ENCODE results near the gene HOXA2. TPM values are rescaled to one million over a fixed set of nuclear protein-coding genes. Genes with fewer than 3 reads are reported as not detected.

The HOXA2 gene
- total RNA-seq, 5 donors from 2014 or later (not counting 1 experiment from before 2014, with no cell fraction given) = not detected

DNA sequence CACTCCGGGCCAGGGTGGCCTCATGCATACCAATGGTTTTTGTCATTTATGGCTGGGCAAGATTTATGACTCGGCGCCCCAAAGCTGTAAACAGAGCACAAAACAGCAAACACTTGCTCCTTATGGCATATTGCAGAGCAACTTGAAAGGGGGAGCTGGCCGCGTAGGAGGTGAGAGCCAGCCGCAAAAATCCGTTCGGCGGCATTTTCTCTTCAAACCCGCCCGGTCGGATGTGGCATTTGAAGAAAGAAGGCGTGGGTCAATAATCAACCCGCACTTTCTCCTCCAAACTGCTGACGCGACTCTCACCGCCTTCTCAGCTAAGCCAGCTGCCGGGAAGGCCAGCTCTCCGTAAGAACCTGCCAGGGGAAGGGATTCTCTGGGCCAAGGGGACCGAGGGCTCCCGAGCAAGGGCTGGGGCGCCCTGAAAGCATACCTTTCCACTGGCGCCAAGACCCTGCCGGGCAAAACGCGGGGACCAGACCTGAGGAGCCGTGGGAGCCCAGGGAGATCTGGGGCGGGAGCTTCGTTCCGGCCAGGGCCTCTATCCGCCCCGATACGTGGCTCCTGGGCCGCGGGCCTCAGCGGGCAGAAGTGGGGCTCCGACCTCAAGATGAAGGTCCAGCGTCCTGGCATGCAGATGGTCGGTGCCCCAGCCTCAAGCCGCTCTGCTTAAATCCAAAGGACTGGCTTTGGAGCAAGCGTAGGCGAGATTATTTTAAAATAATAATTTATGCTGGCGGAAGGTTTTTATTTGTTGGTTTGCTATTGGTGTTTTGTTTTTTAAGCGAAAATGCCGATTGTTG is 12.9 kb upstream of the HOXA2 start:
- Mint-ChIP-seq H3K27ac (no peak overlapping the region), H3K4me1 (no peaks in the 10 kb centered on the region), H3K9me3 (no peaks in the 10 kb centered on the region), H3K4me3 (no peak overlapping the region), H3K27me3 (peaks cover 0 to 6% of the 10 kb centered on the region in 2 donors), H3K36me3 (no peaks in the 10 kb centered on the region)
- ChIA-PET POLR2A (interaction anchor here in 1 of 2 donors (0.5 kb wide), 1 partner anchor 1037 kb away, joined by 3 read pairs; no protein-coding TSS in a partner anchor), CTCF (no interaction called here)
- Histone ChIP-seq H3K9me3 (no peaks in the 10 kb centered on the region), H3K4me3 (ENCODE audit: control insufficient read depth in 1 of 2, extremely low read depth in 1 of 2, low read length in 1 of 2) (no peak overlapping the region), H3K36me3 (ENCODE audit: control insufficient read depth in 2 of 2, extremely low read depth in 1 of 2, insufficient read depth in 1 of 2, low read length in 1 of 2) (no peaks in the 10 kb centered on the region), H3K4me1 (ENCODE audit: control insufficient read depth in 1 of 2, extremely low read depth in 1 of 2, insufficient read depth in 2 of 2, low read length in 2 of 2) (no peaks in the 10 kb centered on the region), H3K27ac (ENCODE audit: low read length) (no peak overlapping the region), H3K27me3 (replicated peaks in 1 of 2; ENCODE audit: control insufficient read depth in 2 of 2, extremely low read depth in 1 of 2, insufficient read depth in 2 of 2, low read length in 1 of 2) (peaks cover 0 to 38% of the 10 kb centered on the region in 2 experiments)
- DNase-seq (no peak), ATAC-seq (replicated peaks in 1 of 4) (no peak)
- WGBS (ENCODE audit: insufficient coverage) = 95% methylated on average over 37 of the region's 45 CpGs

DNA sequence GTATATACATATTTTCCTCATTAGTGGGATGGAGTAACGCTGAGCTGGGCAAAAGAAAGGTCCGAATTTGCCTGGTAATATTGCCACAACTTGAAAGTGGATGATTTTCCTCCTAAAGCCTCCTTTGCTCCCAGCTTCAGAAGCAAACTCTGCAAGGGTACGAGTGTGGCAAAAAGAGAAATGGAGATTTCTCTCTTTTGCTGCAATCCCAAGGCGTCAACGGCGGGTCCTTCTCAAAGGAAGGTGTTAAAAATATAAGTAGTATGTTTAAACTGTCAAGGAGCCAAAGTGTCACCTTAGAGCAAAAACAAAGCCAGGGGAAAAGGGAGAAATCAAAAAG is 12.4 kb upstream of the HOXA2 start:
- Mint-ChIP-seq H3K4me1 (no peaks in the 10 kb centered on the region), H3K4me3 (no peak overlapping the region), H3K36me3 (no peaks in the 10 kb centered on the region), H3K27me3 (peaks cover 0 to 6% of the 10 kb centered on the region in 2 donors), H3K27ac (no peak overlapping the region), H3K9me3 (no peaks in the 10 kb centered on the region)
- CTCF ChIA-PET = no interaction called here
- WGBS (ENCODE audit: insufficient coverage) = 100% methylated on average over 3 of the region's 6 CpGs
- H3K36me3 ChIP-seq (ENCODE audit: control insufficient read depth in 2 of 2, extremely low read depth in 1 of 2, insufficient read depth in 1 of 2, low read length in 1 of 2) = no peaks in the 10 kb centered on the region
- no peak for DNase-seq
- H3K4me3 ChIP-seq (ENCODE audit: control insufficient read depth in 1 of 2, extremely low read depth in 1 of 2, low read length in 1 of 2) = no peak overlapping the region
- no peaks in the 10 kb centered on the region for H3K4me1 ChIP-seq (ENCODE audit: control insufficient read depth in 1 of 2, extremely low read depth in 1 of 2, insufficient read depth in 2 of 2, low read length in 2 of 2)
- POLR2A ChIA-PET = no interaction called here
- no peak for ATAC-seq (replicated peaks in 1 of 4)
- H3K27me3 ChIP-seq (replicated peaks in 1 of 2; ENCODE audit: control insufficient read depth in 2 of 2, extremely low read depth in 1 of 2, insufficient read depth in 2 of 2, low read length in 1 of 2) = peaks cover 0 to 37% of the 10 kb centered on the region in 2 experiments
- no peak overlapping the region for H3K27ac ChIP-seq (ENCODE audit: low read length)
- H3K9me3 ChIP-seq = no peaks in the 10 kb centered on the region

DNA sequence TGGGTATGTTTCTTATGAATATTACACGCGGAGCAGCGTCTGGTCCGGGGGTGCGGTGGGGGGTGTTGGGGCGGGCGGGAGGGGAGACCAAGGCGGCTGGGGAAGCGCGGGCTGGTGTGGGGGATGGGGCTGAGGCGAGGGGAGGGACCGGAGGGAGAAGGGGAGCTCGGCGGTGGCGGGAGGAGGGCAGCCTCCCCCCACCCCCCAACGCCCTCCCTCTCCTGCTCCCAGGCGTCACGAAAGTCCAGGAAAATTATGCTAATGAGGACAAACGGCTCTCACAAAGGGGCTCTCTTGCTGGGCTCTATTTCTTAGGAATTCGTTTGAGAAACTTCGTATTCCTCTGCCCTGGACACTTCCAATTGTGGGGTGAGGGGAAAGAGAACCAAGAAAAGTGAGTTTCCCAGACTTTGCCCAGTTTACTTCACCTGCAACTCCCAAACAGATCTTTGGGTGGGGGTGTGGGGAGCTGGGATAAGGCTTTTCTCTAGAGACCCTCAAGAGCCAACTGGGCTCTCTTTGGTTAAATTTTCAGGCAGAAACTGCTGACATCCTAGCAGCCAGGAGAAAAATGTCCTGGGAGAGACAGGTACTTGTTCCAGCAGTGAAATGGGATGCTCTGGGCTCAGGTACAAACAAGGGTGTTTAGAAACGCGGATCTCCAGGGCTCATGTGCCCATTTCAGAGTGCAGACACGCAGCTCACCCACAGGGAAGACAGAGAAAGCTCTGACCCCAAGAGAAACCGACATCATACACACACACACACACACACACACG is 11.7 kb upstream of the HOXA2 start:
- no peak overlapping the region for H3K27ac ChIP-seq (ENCODE audit: low read length)
- no peak for ATAC-seq (replicated peaks in 1 of 4)
- DNase-seq = no peak
- peaks cover 0 to 37% of the 10 kb centered on the region in 2 experiments for H3K27me3 ChIP-seq (replicated peaks in 1 of 2; ENCODE audit: control insufficient read depth in 2 of 2, extremely low read depth in 1 of 2, insufficient read depth in 2 of 2, low read length in 1 of 2)
- H3K27me3 Mint-ChIP-seq = peaks cover 0 to 6% of the 10 kb centered on the region in 2 donors
- H3K9me3 ChIP-seq = no peaks in the 10 kb centered on the region
- H3K4me3 ChIP-seq (ENCODE audit: control insufficient read depth in 1 of 2, extremely low read depth in 1 of 2, low read length in 1 of 2) = no peak overlapping the region
- no peak overlapping the region for H3K4me3 Mint-ChIP-seq
- CTCF ChIA-PET = no interaction called here
- no peaks in the 10 kb centered on the region for H3K36me3 Mint-ChIP-seq
- no peaks in the 10 kb centered on the region for H3K4me1 Mint-ChIP-seq
- no peaks in the 10 kb centered on the region for H3K36me3 ChIP-seq (ENCODE audit: control insufficient read depth in 2 of 2, extremely low read depth in 1 of 2, insufficient read depth in 1 of 2, low read length in 1 of 2)
- 100% methylated on average over 1 of the region's 26 CpGs for WGBS (ENCODE audit: insufficient coverage)
- no peaks in the 10 kb centered on the region for H3K9me3 Mint-ChIP-seq
- no peaks in the 10 kb centered on the region for H3K4me1 ChIP-seq (ENCODE audit: control insufficient read depth in 1 of 2, extremely low read depth in 1 of 2, insufficient read depth in 2 of 2, low read length in 2 of 2)
- no peak overlapping the region for H3K27ac Mint-ChIP-seq
- POLR2A ChIA-PET = no interaction called here

GRCh38 chr7:27112955-27113949 is 10.8 kb upstream of the HOXA2 start:
- ChIA-PET CTCF (interaction anchor here (0.6 to 0.8 kb wide), 2 partner anchors 37 to 261 kb away, joined by 3 read pairs; no protein-coding TSS in a partner anchor), POLR2A (no interaction called here)
- DNase-seq (no peak), ATAC-seq (replicated peaks in 1 of 4) (no peak)
- H3K27me3 Mint-ChIP-seq = peaks cover 0 to 6% of the 10 kb centered on the region in 2 donors
- Histone ChIP-seq H3K27me3 (replicated peaks in 1 of 2; ENCODE audit: control insufficient read depth in 2 of 2, extremely low read depth in 1 of 2, insufficient read depth in 2 of 2, low read length in 1 of 2) (peaks cover 0 to 35% of the 10 kb centered on the region in 2 experiments), H3K9me3 (no peaks in the 10 kb centered on the region), H3K4me1 (ENCODE audit: control insufficient read depth in 1 of 2, extremely low read depth in 1 of 2, insufficient read depth in 2 of 2, low read length in 2 of 2) (no peaks in the 10 kb centered on the region), H3K4me3 (ENCODE audit: control insufficient read depth in 1 of 2, extremely low read depth in 1 of 2, low read length in 1 of 2) (no peak overlapping the region), H3K27ac (ENCODE audit: low read length) (no peak overlapping the region), H3K36me3 (ENCODE audit: control insufficient read depth in 2 of 2, extremely low read depth in 1 of 2, insufficient read depth in 1 of 2, low read length in 1 of 2) (no peaks in the 10 kb centered on the region)
- H3K4me1 Mint-ChIP-seq = no peaks in the 10 kb centered on the region
- 89% methylated on average over 20 of the region's 57 CpGs for WGBS (ENCODE audit: insufficient coverage)
- no peak overlapping the region for H3K4me3 Mint-ChIP-seq
- no peak overlapping the region for H3K27ac Mint-ChIP-seq
- H3K36me3 Mint-ChIP-seq = no peaks in the 10 kb centered on the region
- H3K9me3 Mint-ChIP-seq = no peaks in the 10 kb centered on the region

DNA sequence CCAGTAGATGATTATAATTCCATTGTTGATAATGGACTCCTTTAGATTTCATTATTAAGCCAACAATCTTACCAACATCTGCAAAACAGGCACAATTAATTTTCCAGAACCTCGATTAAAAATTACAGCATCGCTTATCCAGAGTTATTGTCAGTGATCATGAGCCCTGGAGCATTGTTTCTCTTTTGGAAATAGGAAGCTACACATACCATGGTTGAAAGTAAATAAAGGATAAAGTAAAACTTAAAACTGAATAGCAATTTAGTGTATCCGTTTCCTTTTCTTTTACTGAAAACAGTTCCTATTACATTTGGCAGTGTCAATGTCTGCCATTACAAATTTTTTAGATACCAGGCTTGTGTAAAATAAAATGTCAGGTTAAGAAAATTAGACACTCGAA is 9.9 kb upstream of the HOXA2 start:
- H3K4me3 Mint-ChIP-seq = no peak overlapping the region
- H3K27me3 Mint-ChIP-seq = peaks cover 0 to 8% of the 10 kb centered on the region in 2 donors
- WGBS (ENCODE audit: insufficient coverage) = 60% methylated on average over 1 of the region's 4 CpGs
- H3K9me3 Mint-ChIP-seq = no peaks in the 10 kb centered on the region
- Histone ChIP-seq H3K9me3 (no peaks in the 10 kb centered on the region), H3K36me3 (ENCODE audit: control insufficient read depth in 2 of 2, extremely low read depth in 1 of 2, insufficient read depth in 1 of 2, low read length in 1 of 2) (no peaks in the 10 kb centered on the region), H3K4me1 (ENCODE audit: control insufficient read depth in 1 of 2, extremely low read depth in 1 of 2, insufficient read depth in 2 of 2, low read length in 2 of 2) (no peaks in the 10 kb centered on the region), H3K27ac (ENCODE audit: low read length) (no peak overlapping the region), H3K27me3 (replicated peaks in 1 of 2; ENCODE audit: control insufficient read depth in 2 of 2, extremely low read depth in 1 of 2, insufficient read depth in 2 of 2, low read length in 1 of 2) (peaks cover 0 to 26% of the 10 kb centered on the region in 2 experiments), H3K4me3 (ENCODE audit: control insufficient read depth in 1 of 2, extremely low read depth in 1 of 2, low read length in 1 of 2) (no peak overlapping the region)
- no peaks in the 10 kb centered on the region for H3K4me1 Mint-ChIP-seq
- no peak overlapping the region for H3K27ac Mint-ChIP-seq
- POLR2A ChIA-PET = no interaction called here
- DNase-seq (no peak), ATAC-seq (replicated peaks in 1 of 4) (no peak)
- CTCF ChIA-PET = interaction anchor here in 1 of 2 donors (0.8 kb wide), 1 partner anchor 38 kb away, joined by 3 read pairs; no protein-coding TSS in a partner anchor
- no peaks in the 10 kb centered on the region for H3K36me3 Mint-ChIP-seq

DNA sequence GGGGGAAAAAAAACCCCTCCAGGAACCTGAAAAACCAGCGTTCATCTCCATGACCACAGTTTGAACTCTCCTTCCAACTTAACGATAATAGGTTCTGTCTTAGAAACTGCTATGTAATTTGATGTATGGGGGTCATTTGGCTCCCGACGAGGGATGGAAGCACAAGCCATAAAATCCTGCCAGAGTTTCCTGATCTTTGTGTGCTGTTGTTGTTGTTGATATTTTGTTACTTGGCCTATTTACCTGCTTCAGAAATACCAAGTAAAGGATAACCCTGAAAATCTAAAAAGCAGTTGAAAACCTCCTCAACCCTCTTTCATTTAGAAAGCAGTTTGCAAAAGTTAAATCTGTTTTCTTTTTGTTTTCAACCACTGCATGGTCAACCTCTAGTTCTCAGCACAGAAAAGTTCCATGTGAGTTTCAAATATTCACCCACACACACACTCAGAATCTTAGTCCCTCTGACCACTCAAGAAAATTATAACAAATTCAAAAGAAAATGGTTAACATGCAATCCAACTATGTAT is 9.3 kb upstream of the HOXA2 start:
- Histone ChIP-seq H3K9me3 (no peaks in the 10 kb centered on the region), H3K4me1 (ENCODE audit: control insufficient read depth in 1 of 2, extremely low read depth in 1 of 2, insufficient read depth in 2 of 2, low read length in 2 of 2) (no peaks in the 10 kb centered on the region), H3K36me3 (ENCODE audit: control insufficient read depth in 2 of 2, extremely low read depth in 1 of 2, insufficient read depth in 1 of 2, low read length in 1 of 2) (no peaks in the 10 kb centered on the region), H3K4me3 (ENCODE audit: control insufficient read depth in 1 of 2, extremely low read depth in 1 of 2, low read length in 1 of 2) (no peak overlapping the region), H3K27me3 (replicated peaks in 1 of 2; ENCODE audit: control insufficient read depth in 2 of 2, extremely low read depth in 1 of 2, insufficient read depth in 2 of 2, low read length in 1 of 2) (peaks cover 0 to 21% of the 10 kb centered on the region in 2 experiments), H3K27ac (ENCODE audit: low read length) (no peak overlapping the region)
- Mint-ChIP-seq H3K9me3 (no peaks in the 10 kb centered on the region), H3K4me3 (no peak overlapping the region), H3K27me3 (peaks cover 0 to 6% of the 10 kb centered on the region in 2 donors), H3K36me3 (no peaks in the 10 kb centered on the region), H3K4me1 (no peaks in the 10 kb centered on the region), H3K27ac (no peak overlapping the region)
- WGBS (ENCODE audit: insufficient coverage) = no CpG with 5 or more reads among the region's 4 CpGs
- no peak for DNase-seq
- CTCF ChIA-PET = no interaction called here
- POLR2A ChIA-PET = no interaction called here
- ATAC-seq (replicated peaks in 1 of 4) = no peak

Measured in T-cell (primary cell).